OCI-LY7 (cell line): Measurements from ENCODE around the gene SMARCC1. TPM values are rescaled to one million over a fixed set of nuclear protein-coding genes. Genes with fewer than 3 reads are reported as not detected.

Source experiments
- BruUV-seq: library from RNA; stranded (reverse); fragments of 400-500 nt; replicated peaks from 2 replicates; lab custom pipeline; 2021; lab: Mats Ljungman, UMichigan
- CTCF ChIA-PET: fragments of 300-600 bp; sonication (Branson Sonifier 250); formaldehyde crosslinking; loops from one replicate; lab custom pipeline; 2022; ENCODE audit warnings: antibody characterized with exemption; ENCODE audit not compliant: unreplicated experiment; lab: Charles Lee
- POLR2A ChIA-PET: fragments of 300-600 bp; sonication (Branson Sonifier 250); formaldehyde crosslinking; loops from one replicate; lab custom pipeline; 2022; ENCODE audit warnings: antibody characterized with exemption; lab: Charles Lee
- DNase-seq: peaks from one replicate; pipeline ENCODE4 v3.0.0-alpha.2; 2015; ENCODE audit warnings: low spot score
- H2AFZ ChIP-seq: fragments of 200-600 bp; sonication (generic), shearing (Covaris generic); 2 replicates; pipeline ENCODE4 v1.6.1; 2014; ENCODE audit warnings: mild to moderate bottlenecking, antibody characterized with exemption, low read length, moderate library complexity
- H3K27ac ChIP-seq: fragments of 200-600 bp; sonication (generic); 2 replicates; pipeline ENCODE4 v1.5.1; 2014; ENCODE audit warnings: mixed run types, low read depth, mild to moderate bottlenecking, moderate library complexity, low read length, inconsistent platforms; ENCODE audit not compliant: poor library complexity, severe bottlenecking
- H3K36me3 ChIP-seq: fragments of 200-600 bp; sonication (generic); 2 replicates; pipeline ENCODE4 v1.6.1; 2014; ENCODE audit warnings: mild to moderate bottlenecking, antibody characterized with exemption, low read length, moderate library complexity, mixed read lengths; ENCODE audit not compliant: insufficient read depth
- H3K4me1 ChIP-seq: fragments of 200-600 bp; sonication (generic); 2 replicates; pipeline ENCODE4 v1.5.1; 2014; ENCODE audit warnings: mild to moderate bottlenecking, low read length; ENCODE audit not compliant: insufficient read depth, poor library complexity, severe bottlenecking
- H3K4me2 ChIP-seq: fragments of 200-600 bp; sonication (generic); 2 replicates; pipeline ENCODE4 v1.6.1; 2014; ENCODE audit warnings: mild to moderate bottlenecking, low read length
- H3K4me3 ChIP-seq: fragments of 200-600 bp; sonication (generic); 2 replicates; pipeline ENCODE4 v1.5.1; 2014; ENCODE audit warnings: mild to moderate bottlenecking, low read depth, low read length; ENCODE audit not compliant: poor library complexity, severe bottlenecking
- H3K79me2 ChIP-seq: fragments of 200-600 bp; sonication (generic); 2 replicates; pipeline ENCODE4 v1.6.1; 2016; ENCODE audit warnings: low read depth, mild to moderate bottlenecking, low read length, moderate library complexity, mixed read lengths; ENCODE audit not compliant: insufficient read depth
- H3K9me2 ChIP-seq: fragments of 200-600 bp; sonication (generic); 2 replicates; pipeline ENCODE4 v1.6.1; 2016; ENCODE audit warnings: mild to moderate bottlenecking, low read length, mixed read lengths; ENCODE audit not compliant: insufficient read depth
- H3K9me3 ChIP-seq: fragments of 200-600 bp; sonication (generic); 2 replicates; pipeline ENCODE4 v1.6.1; 2014; ENCODE audit warnings: mild to moderate bottlenecking, mixed run types, low read length, mixed read lengths
- H4K20me1 ChIP-seq: fragments of 200-600 bp; sonication (generic); 2 replicates; pipeline ENCODE4 v1.6.1; 2014; ENCODE audit warnings: mild to moderate bottlenecking, antibody characterized with exemption, low read length, moderate library complexity, mixed read lengths; ENCODE audit not compliant: insufficient read depth
- CTCF ChIP-seq: fragments of 200-600 bp; sonication (generic); conservative IDR thresholded peaks from 2 replicates; pipeline ENCODE4 v1.5.1; 2014; ENCODE audit warnings: mild to moderate bottlenecking, antibody characterized with exemption, low read length, moderate library complexity, mixed read lengths
- EZH2phosphoT487 ChIP-seq: fragments of 200-600 bp; sonication (generic); IDR thresholded peaks from 2 replicates; pipeline ENCODE4 v1.6.1; 2018; ENCODE audit warnings: low read depth, borderline replicate concordance, mild to moderate bottlenecking, mixed run types, antibody characterized with exemption, low read length, moderate library complexity, mixed read lengths
- intact Hi-C: fragments of 100-400 bp; cut with micrococcal nuclease; formaldehyde crosslinking; loops from one replicate; pipeline ENCODE4 v1.10.0; 2022; ENCODE audit not compliant: unreplicated experiment
- total RNA-seq, 2 experiments: library from RNA; depleted of rRNA in 1 of 2; stranded (reverse); fragments of >200 nt in 1 of 2; shearing (Covaris generic) in 1 of 2; gene quantifications; 2 replicates each; pipeline ENCODE4 v1.2.3, GENCODE V29; 2014 to 2022

The SMARCC1 gene
- total RNA-seq, 2 experiments from 2014 or later, result 83.2 to 176 TPM

- Histone ChIP-seq H3K4me3 (no peak overlapping the region), H3K36me3 (peaks cover 88% of the 10 kb centered on the region), H3K9me3 (no peaks in the 10 kb centered on the region), H3K4me2 (no peak overlapping the region), H2AFZ (no peak overlapping the region), H3K79me2 (no peaks in the 10 kb centered on the region), H3K27ac (no peak overlapping the region), H3K4me1 (no peaks in the 10 kb centered on the region), H3K9me2 (no peaks in the 10 kb centered on the region), H4K20me1 (no peaks in the 10 kb centered on the region)
- ChIA-PET CTCF (no interaction called here), POLR2A (interaction anchor here (0.6 to 0.7 kb wide), 5 partner anchors 22 to 1062 kb away, joined by 3 to 4 read pairs (median 3); no protein-coding TSS in a partner anchor)
- DNase-seq, result no peak
- no peak for TF ChIP-seq EZH2phosphoT487
- TF ChIP-seq CTCF, result no peak
- no TSS peak for BruUV-seq
- intact Hi-C loops, result no loop called here
Observed at GRCh38 chr3:47601281-47601680, 180.4 kb downstream of the SMARCC1 start.

- H3K9me2 ChIP-seq, result no peaks in the 10 kb centered on the region
- H3K4me1 ChIP-seq, result no peaks in the 10 kb centered on the region
- no peak overlapping the region for H2AFZ ChIP-seq
- no peak overlapping the region for H3K27ac ChIP-seq
- H3K4me2 ChIP-seq, result no peak overlapping the region
- CTCF ChIA-PET, result no interaction called here
- peaks cover 86% of the 10 kb centered on the region for H3K36me3 ChIP-seq
- intact Hi-C loops, result no loop called here
- H3K79me2 ChIP-seq, result no peaks in the 10 kb centered on the region
- TF ChIP-seq CTCF, result no peak
- TF ChIP-seq EZH2phosphoT487, result no peak
- no TSS peak for BruUV-seq
- no peak for DNase-seq
- H4K20me1 ChIP-seq, result no peaks in the 10 kb centered on the region
- no peak overlapping the region for H3K4me3 ChIP-seq
- H3K9me3 ChIP-seq, result no peaks in the 10 kb centered on the region
- POLR2A ChIA-PET, result no interaction called here
Observed at GRCh38 chr3:47594792-47595191, 186.9 kb downstream of the SMARCC1 start.

GRCh38 chr3:47592066-47592795 is 189.5 kb downstream of the SMARCC1 start:
- intact Hi-C loops, result no loop called here
- Histone ChIP-seq H3K4me1 (no peaks in the 10 kb centered on the region), H3K79me2 (no peaks in the 10 kb centered on the region), H3K27ac (no peak overlapping the region), H3K4me2 (no peak overlapping the region), H3K9me2 (no peaks in the 10 kb centered on the region), H4K20me1 (no peaks in the 10 kb centered on the region), H3K4me3 (no peak overlapping the region), H3K9me3 (no peaks in the 10 kb centered on the region), H2AFZ (no peak overlapping the region), H3K36me3 (peaks cover 87% of the 10 kb centered on the region)
- no TSS peak for BruUV-seq
- CTCF ChIA-PET, result no interaction called here
- no peak for DNase-seq
- POLR2A ChIA-PET, result interaction anchor here (0.6 to 0.7 kb wide), 3 partner anchors 71 to 121 kb away, joined by 3 to 4 read pairs (median 3); no protein-coding TSS in a partner anchor
- TF ChIP-seq EZH2phosphoT487 (no peak), CTCF (no peak)
